Neural crest cell (in vitro differentiated cells): ENCODE results near the gene KSR2. TPM values are rescaled to one million over a fixed set of nuclear protein-coding genes. Genes with fewer than 3 reads are reported as not detected.

Experiments
- DNase-seq: peaks from one replicate; pipeline ENCODE4 v3.0.0; 2021; ENCODE audit warnings: low read depth, mixed read lengths, low spot score
- H3K27ac Mint-ChIP-seq: one replicate; pipeline ENCODE4 v1.8.0; 2021; ENCODE audit warnings: mild to moderate bottlenecking, mixed read lengths; ENCODE audit not compliant: unreplicated experiment
- H3K27me3 Mint-ChIP-seq: 2 replicates; pipeline ENCODE4 v1.8.0; 2021; ENCODE audit warnings: low read depth, mild to moderate bottlenecking, mixed read lengths
- H3K36me3 Mint-ChIP-seq: 2 replicates; pipeline ENCODE4 v1.8.0; 2021; ENCODE audit warnings: low read depth, mild to moderate bottlenecking, mixed read lengths
- H3K4me1 Mint-ChIP-seq: 2 replicates; pipeline ENCODE4 v1.8.0; 2021; ENCODE audit warnings: mixed read lengths
- H3K4me3 Mint-ChIP-seq: one replicate; pipeline ENCODE4 v1.8.0; 2021; ENCODE audit warnings: mild to moderate bottlenecking, mixed read lengths
- H3K9me3 Mint-ChIP-seq: 2 replicates; pipeline ENCODE4 v1.8.0; 2021; ENCODE audit warnings: mixed read lengths
- CTCF ChIP-seq: fragments of 200-600 bp; sonication (generic); conservative IDR thresholded peaks from 2 replicates; pipeline ENCODE4 v1.5.0; 2021; ENCODE audit warnings: antibody characterized with exemption, mild to moderate bottlenecking
- total RNA-seq: library from RNA; stranded (reverse); gene quantifications from 2 replicates; pipeline ENCODE4 v1.2.1, GENCODE V29; 2021

The KSR2 gene
- total RNA-seq, 1 donor from 2014 or later = 0.33 TPM

GRCh38 chr12:117967512-117967911 is 1.3 kb downstream of the KSR2 start:
- no peak for TF ChIP-seq CTCF
- DNase-seq = no peak
- Mint-ChIP-seq H3K4me1 (peaks cover 13% of the 10 kb centered on the region), H3K36me3 (peaks cover 9% of the 10 kb centered on the region), H3K9me3 (peaks cover 13% of the 10 kb centered on the region), H3K4me3 (peak overlapping the region; percentile 73), H3K27ac (no peak overlapping the region), H3K27me3 (peaks cover 90% of the 10 kb centered on the region)

- Mint-ChIP-seq H3K27me3 (peaks cover 87% of the 10 kb centered on the region), H3K9me3 (peaks cover 12% of the 10 kb centered on the region), H3K36me3 (peaks cover 8% of the 10 kb centered on the region), H3K27ac (no peak overlapping the region), H3K4me3 (peak overlapping the region; percentile 73), H3K4me1 (peaks cover 13% of the 10 kb centered on the region)
- no peak for TF ChIP-seq CTCF
- no peak for DNase-seq
Observed at GRCh38 chr12:117967043-117967442, 1.7 kb downstream of the KSR2 start.

GRCh38 chr12:117966511-117966910 is 2.3 kb downstream of the KSR2 start:
- Mint-ChIP-seq H3K4me3 (peak overlapping the region; percentile 42), H3K4me1 (peaks cover 13% of the 10 kb centered on the region), H3K36me3 (peaks cover 4% of the 10 kb centered on the region), H3K27me3 (peaks cover 85% of the 10 kb centered on the region), H3K9me3 (peaks cover 9% of the 10 kb centered on the region), H3K27ac (no peak overlapping the region)
- no peak for DNase-seq
- TF ChIP-seq CTCF = no peak

DNA sequence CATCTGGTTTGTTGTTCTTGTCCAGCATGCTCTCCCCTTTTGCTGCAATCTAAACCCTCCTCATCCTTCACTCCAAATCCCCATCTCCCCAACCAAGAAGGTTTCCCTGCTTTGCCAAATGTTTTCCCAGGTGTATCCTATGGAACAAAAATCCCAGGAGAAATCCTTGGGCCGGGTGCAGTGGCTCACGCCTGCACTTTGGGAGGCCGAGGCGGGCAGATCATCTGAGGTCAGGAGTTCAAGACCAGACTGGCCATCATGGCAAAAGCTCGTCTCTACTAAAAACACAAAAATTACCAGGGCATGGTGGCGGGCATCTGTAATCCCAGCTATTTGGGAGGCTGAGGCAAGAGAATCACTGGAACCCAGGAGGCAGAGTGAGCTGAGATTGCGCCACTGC is 5.0 kb downstream of the KSR2 start:
- Mint-ChIP-seq H3K36me3 (no peaks in the 10 kb centered on the region), H3K27ac (no peak overlapping the region), H3K9me3 (peaks cover 2% of the 10 kb centered on the region), H3K4me1 (peaks cover 8% of the 10 kb centered on the region), H3K4me3 (no peak overlapping the region), H3K27me3 (peaks cover 79% of the 10 kb centered on the region)
- no peak for TF ChIP-seq CTCF
- no peak for DNase-seq

- no peak for DNase-seq
- TF ChIP-seq CTCF = no peak
- Mint-ChIP-seq H3K27me3 (no peaks in the 10 kb centered on the region), H3K4me3 (no peak overlapping the region), H3K9me3 (no peaks in the 10 kb centered on the region), H3K4me1 (no peaks in the 10 kb centered on the region), H3K27ac (no peak overlapping the region), H3K36me3 (no peaks in the 10 kb centered on the region)
Observed at GRCh38 chr12:117936722-117937484, 31.9 kb downstream of the KSR2 start.
